NCI-H2107 treated with DMSO at 0.1 percent for 48 hours (cell line): Measurements from ENCODE around the gene GRIN3B.

ENCODE experiments used
- DNase-seq: peaks from one replicate; lab custom pipeline; 2025; ENCODE audit not compliant: unreplicated experiment; lab: John Stamatoyannopoulos, UW

GRIN3B gene

GRCh38 chr19:1055886-1056620 lies 55.8 kb downstream of the GRIN3B start:
- DNase-seq: no peak

DNA sequence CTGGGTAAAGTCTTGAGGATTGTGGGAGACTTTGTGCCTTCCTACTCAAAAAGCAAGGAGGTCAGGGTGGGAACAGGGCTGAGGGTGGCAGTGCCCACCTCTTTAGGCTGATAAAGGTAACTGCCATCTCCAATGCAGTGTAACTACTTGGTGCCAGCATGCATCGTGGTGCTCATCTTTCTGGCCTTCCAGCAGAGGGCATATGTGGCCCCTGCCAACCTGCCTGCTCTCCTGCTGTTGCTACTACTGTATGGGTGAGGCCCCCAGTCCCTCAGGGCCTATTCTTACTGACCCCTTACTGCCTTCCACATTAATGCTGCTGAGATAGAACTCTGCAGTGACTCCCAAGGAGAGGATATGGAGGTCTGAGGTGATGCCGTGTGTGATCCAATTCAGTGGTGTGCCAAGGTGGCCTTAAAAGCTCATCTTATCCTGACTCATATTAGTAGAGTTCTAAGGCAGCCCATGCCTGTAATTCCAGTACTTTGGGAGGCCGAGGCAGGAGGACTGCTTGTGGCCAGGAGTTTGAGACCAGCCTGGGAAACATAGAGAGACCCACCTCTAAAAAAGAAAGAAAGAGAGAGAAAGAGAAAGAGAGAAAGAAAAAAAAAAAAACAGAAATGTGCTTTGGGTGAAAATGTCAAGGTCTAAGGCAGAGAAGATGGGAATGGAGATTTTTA lies 57.1 kb downstream of the GRIN3B start:
- DNase-seq: no peak

- no peak for DNase-seq
Measured at GRCh38 chr19:1058112-1058511, 57.9 kb downstream of the GRIN3B start.
